NCI-H345 (cell line): ENCODE data around the gene RPS14.

Experiments
- DNase-seq: peaks from one replicate; lab custom pipeline; 2025; lab: John Stamatoyannopoulos, UW

Gene RPS14

DNA sequence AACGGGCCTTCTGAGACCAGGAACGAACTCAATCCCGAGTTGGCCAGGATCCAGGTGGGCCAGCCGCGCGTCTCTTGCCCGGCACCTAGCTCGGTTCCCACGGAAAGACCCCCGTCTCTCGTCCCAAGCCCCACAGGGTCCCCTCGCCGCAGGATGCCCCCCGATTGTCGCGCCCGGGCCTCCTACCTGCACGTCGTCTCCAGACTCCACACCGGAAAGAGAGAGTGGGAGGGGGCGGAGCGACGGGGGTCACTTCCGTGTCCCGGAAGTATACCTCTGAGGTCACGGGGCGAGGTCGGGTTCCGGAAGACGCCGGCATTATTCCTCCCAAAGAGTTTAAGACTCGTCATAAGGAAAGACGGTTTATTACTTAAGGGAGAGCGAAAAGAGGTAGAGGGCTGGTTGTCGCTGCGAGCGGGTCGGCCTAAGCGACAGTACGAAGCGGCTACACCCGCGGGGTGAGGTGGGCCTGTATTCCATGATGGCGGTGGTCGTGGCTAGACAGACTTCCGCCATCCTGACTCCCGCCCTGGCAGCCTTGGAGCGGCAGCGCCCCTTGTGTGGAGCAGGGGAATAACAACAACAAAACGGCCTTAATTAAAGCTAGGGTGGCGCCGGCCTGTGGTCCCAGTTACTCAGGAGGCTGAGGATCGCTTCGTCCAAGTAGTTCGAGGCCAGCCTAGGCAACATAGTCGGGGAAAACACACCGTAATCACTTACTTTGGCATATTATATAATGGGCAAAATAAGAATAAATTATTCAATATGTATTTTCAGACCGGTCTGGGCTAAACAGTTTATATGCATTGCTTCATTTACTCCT lies at the start of gene RPS14:
TSS of gene RPS14 (minus strand) at position 223 of the 823 bp plus-strand sequence. CDS start 2,006 bp downstream, outside the sequence.
- peak; percentile 94 for DNase-seq

DNA sequence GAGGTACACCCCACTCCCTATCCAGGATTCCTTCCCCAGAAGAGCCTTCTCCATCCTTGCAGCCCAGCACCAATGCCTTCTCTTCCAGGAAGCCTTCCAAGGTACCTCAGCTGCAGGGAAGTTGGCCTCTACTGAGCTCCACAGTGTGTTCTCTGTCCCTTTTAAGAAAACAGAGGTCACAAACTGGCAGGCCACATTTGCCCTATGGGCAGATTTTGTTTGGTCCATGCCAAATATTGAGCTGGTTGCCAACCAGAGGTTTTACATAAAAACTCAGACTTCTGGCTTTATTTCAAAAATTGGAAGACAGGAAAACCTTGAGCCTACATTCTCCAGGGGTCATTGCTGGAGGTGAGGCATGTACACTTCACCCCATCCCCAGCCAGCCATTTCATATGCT lies 49.4 kb upstream of the RPS14 start:
- DNase-seq: no peak

GRCh38 chr5:150498501-150498900 lies 49.0 kb upstream of the RPS14 start:
- no peak for DNase-seq

DNA sequence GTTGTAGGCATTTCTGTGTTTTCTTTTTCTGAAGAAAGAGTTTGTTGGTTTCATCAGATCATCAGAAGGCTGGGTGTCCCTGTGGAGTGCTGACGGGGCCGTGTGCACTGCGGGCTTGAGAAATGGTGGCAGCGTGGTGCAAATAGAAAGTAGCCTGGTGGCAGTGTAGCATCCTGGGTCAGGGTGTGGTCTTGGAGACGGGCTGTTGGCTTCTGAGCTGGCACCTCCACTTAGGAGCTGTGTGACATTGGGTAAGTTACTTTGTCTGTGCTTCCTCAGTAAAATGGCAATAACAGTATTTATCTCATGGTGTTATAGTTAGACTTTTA lies 48.4 kb upstream of the RPS14 start:
- no peak for DNase-seq

DNA sequence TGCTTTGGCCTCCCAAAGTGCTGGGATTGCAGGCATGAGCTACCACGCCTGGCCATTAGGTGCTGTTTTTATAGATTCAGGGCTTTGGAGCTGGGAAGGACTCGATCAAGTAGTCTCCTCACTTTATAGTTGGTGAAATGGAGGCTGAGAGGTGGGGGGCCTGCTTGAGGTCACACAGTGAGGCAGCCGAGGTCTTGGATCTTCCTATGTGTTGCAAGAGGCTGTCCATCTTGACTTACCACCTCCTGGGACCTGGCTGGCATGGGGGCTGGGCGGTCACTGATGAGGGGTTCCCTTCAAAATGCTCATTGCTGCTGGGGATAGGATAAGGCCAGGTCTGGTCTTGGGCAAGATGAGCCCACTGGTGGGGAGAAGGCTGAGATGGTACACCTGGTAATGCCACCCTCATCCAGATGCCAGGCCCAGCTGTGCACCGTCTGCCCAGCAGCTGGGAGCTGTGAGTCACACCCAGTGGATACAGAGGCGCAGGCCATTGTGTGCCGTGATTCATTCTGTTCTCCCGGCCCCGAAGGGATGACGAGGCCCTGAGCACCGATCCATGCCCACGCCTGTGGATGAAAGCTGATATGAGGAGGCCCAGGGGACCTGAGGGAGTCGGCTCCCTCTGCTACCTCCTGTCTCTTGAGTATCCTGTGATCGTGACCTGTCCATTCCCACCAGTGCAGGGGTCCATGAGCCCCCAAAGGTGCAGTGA lies 47.9 kb upstream of the RPS14 start:
- peak; percentile 38 for DNase-seq

DNA sequence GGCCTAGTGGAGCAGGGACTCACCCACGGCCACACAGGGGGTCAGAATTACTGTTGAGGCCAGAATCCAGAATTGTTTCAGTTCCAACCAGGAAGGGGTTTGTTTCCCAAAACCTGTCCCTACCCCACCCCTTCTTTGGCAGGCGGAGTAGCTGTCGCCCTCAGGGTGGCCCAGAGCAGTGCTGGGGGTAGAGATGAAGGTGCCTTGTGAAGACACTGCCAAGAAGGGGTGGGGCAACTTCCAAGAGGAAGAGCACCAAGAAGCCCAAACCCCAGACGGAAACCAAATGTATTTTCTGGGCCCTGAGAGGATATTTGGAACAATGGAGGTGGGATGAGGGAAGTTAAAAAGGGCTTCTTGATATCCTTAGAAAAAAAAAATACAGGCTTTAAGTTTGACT lies 47.0 kb upstream of the RPS14 start:
- no peak for DNase-seq

GRCh38 chr5:150496098-150496497 lies 46.6 kb upstream of the RPS14 start:
- DNase-seq: no peak

DNA sequence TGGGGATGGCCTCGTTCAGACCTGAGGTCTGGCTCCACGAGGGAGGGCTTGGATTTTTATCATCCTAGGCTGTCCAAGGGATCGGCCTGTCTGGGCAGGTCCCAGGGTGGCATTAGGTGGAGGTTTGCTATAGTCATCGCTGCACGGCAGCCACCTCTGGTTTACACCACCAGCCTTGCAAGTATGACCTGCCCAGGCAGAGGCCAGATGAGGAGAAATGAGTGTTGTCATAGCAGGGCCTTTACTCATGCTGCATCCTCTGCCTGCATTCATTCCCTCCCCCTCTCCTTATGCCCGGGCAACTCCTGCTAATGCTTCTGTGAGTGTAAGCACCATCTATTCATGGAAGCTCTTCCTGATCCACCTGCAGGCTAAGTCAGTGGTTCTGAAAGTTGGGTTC lies 43.1 kb upstream of the RPS14 start:
- DNase-seq: no peak

GRCh38 chr5:150491876-150492275 lies 42.3 kb upstream of the RPS14 start:
- DNase-seq: no peak

- no peak for DNase-seq
Measured at GRCh38 chr5:150490754-150491153, 41.2 kb upstream of the RPS14 start.

DNA sequence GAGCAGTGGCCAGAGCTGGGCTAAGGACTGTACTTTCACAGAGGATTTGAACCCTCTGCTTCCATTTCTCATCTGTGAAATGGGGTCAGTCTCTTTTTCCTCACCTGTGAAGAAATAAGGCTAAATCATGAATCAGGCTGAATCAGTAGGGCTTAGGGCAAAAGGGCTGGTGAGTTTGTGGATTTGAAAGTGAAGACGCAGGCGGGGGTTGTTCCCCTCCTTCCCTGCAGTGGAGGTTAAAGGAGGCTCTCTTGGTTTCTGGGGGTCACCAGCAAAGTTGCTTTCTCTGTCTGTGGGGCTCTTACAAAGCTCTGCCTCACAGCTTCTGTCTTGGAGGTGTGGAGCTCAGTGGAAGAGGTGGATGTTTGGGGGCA lies 40.7 kb upstream of the RPS14 start:
- DNase-seq: no peak

DNA sequence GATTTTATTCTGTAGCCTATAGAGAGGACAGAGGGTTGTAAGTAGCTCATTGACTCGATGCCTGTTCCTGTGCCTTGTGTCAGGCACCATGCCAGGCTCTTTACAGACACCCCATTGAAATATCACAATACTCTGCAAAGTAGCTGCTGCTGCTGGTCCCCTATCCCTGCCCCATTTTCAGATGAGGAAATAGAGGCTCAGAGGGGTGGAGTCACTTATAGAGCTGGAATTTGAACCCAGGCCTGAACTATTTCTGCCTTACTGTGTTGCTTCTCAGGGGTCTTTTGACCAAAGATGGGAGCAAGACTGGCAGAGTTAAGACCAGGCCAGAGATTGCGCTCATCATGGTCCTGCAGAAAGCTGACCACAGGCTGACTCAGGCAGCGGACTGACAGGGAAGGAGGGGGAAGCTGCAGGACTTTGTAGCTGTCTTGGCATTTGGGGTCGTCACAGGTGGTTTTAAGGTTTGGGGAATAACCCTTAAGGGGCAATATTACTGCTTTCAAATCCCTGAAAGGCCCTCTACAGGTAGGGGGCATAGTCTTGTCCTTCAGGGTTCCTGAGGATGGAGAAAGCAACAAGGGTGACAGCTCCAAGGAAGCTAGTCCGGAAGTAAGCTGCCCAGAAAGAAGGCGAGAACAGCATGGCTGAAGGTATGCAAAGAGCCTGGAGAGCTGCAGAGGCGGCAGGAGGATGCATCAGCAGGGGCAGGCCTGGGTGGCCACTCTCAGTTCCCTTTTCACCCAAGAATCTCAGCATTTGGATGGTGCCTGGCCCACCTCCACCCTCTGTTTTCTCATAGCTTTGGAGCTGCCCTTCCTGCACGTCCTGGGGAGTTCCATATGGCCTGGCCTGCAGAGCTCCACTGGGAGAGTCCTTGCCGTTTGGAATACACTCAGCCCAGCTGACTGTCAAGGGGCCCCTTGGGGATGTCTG lies 40.1 kb upstream of the RPS14 start:
- no peak for DNase-seq

DNA sequence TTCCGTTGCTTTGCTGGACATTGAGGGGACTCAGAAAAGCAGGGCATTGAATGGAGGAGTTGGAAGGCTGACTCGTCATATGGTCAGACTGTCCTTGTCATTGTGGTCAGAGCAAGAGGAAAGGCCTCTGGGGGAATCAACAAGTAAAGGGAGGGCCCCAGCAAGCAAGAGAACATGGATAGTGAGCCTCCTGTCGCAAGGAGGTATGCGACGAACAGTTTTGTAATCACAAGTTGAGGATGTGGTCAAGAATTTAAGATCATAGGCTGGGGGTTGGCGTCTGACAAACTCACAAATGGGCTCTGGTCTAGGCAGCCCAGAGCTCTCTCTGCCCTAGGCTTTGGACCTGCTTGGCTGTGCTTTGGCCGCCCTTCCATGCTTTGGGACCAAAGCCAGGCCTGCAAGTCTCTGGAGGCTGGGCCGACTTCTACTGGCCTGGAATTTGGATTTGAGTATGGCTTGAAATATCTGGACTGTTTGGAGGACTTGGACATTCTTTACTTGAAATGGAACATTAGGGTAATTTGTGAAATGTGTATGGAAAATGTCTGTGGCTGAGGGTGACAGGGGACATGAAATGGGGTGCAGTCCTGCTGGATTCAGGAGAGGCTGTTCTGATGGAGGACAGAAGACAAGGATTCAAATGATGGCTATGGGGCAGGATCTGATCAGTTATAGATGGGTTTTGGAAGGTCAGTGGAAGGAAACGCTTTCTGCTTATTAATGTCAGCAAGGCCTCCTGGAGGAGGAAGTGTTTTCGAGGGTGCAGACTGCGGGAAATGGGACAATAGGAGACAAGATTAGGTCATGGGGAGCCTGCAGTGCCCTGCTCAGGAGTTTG lies 39.2 kb upstream of the RPS14 start:
- no peak for DNase-seq

DNA sequence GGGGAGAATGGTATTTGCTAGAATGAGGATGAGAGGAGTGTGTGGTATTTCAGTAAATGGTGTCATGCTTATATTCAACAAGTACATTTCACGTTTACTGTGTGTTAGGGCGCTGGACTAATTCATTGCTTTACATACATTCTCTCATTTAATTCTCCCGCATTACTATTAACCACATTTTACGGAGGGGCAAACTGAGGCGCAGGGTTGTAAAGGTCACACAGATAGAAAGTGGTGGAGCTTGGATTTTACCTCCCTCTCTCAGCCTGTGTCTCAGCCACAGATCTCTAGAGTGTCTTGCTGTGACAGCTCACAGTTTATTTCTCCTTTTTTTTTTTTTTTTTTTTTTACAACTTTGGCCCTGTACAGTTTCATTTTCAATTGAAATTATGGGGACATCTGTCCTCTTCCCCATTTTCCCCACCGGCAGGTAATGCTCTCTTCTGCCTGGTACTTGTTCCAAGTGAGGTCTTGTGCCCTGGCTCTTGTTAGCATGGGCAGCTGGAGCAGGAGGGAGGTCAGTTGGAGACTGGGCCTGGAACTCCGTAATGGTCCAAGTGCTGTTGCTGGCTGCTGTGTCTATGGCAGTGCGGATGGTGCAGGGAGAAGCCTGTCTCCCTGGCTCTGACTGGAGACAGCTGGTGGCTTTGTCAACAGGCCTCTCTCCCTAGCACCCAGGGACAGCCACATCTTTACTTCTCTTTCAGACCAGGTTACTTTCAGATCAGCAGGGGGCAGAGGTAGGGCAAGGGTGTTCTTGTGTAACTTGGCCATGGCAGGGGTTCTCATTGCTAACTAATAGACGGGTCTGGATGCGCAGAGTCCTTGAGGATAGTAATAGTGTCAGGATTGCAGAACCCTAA lies 37.9 kb upstream of the RPS14 start:
- no peak for DNase-seq

GRCh38 chr5:150486402-150487198 lies 37.1 kb upstream of the RPS14 start:
- peak; percentile 62 for DNase-seq

- DNase-seq: no peak
Measured at GRCh38 chr5:150485693-150486401, 36.3 kb upstream of the RPS14 start.

GRCh38 chr5:150484964-150485692 lies 35.6 kb upstream of the RPS14 start:
- no peak for DNase-seq

DNA sequence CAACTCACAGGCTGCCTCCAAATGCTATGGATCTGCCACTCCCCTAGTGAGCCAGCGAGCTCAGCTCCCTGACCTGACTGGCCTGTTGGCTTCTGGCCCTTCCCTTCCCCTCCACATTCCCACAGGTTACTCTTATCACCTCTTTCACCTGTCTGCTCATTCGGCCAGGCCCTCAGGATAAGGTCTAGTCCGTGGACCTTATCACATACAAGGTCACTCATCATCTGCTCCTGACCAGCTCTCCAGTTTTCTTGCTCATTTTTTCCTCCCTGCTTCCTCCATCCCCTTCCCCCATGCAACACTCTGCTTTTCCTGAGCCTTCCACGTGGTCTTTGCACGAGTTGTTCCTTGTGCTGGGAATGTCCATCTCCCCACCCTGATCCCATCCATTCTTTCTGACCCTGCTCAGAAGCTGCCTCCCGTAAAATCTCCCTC lies 32.5 kb upstream of the RPS14 start:
- DNase-seq: no peak

- DNase-seq: no peak
Measured at GRCh38 chr5:150481708-150481965, 32.1 kb upstream of the RPS14 start.
